KOPT-K1 (cell line): ENCODE results near the gene VPS13D.

Source experiments
- H3K27ac ChIP-seq: fragments of 200-600 bp; sonication (generic); 2 replicates; pipeline ENCODE4 v1.5.1; 2016; ENCODE audit warnings: antibody characterized with exemption, mild to moderate bottlenecking, low read depth, low read length; ENCODE audit not compliant: poor library complexity, severe bottlenecking
- H3K36me3 ChIP-seq: fragments of 200-600 bp; sonication (generic); 2 replicates; pipeline ENCODE4 v1.5.1; 2017; ENCODE audit warnings: antibody characterized with exemption, mild to moderate bottlenecking, low read length, moderate library complexity; ENCODE audit not compliant: insufficient read depth
- H3K9me3 ChIP-seq: fragments of 200-600 bp; sonication (generic); 2 replicates; pipeline ENCODE4 v1.5.1; 2017; ENCODE audit warnings: antibody characterized with exemption, low read length, mild to moderate bottlenecking; ENCODE audit not compliant: insufficient read depth, poor library complexity, severe bottlenecking

Gene VPS13D

GRCh38 chr1:12229835-12230548, at the start of gene VPS13D:
Gene VPS13D (plus strand): TSS chr1:12230030. CDS start chr1:12234267, 4,237 bp downstream.
- no peaks in the 10 kb centered on the region for H3K9me3 ChIP-seq
- H3K27ac ChIP-seq = peak within 1 kb of the TSS; percentile 72
- peaks cover 5% of the 10 kb centered on the region; the same call in 1 of the 2 replicates for H3K36me3 ChIP-seq

- Histone ChIP-seq H3K36me3 (no peaks in the 10 kb centered on the region), H3K9me3 (no peaks in the 10 kb centered on the region), H3K27ac (no peak overlapping the region)
Measured at GRCh38 chr1:12180315-12180714, 49.5 kb upstream of the VPS13D start.

GRCh38 chr1:12180903-12181302, 48.9 kb upstream of the VPS13D start:
- Histone ChIP-seq H3K27ac (no peak overlapping the region), H3K36me3 (no peaks in the 10 kb centered on the region), H3K9me3 (no peaks in the 10 kb centered on the region)

GRCh38 chr1:12181568-12181967, 48.3 kb upstream of the VPS13D start:
- H3K36me3 ChIP-seq = no peaks in the 10 kb centered on the region
- H3K27ac ChIP-seq = no peak overlapping the region

GRCh38 chr1:12182410-12182984, 47.3 kb upstream of the VPS13D start:
- Histone ChIP-seq H3K9me3 (no peaks in the 10 kb centered on the region), H3K36me3 (no peaks in the 10 kb centered on the region), H3K27ac (no peak overlapping the region)

More at GRCh38 chr1:12181568-12181967, 48.3 kb upstream of the VPS13D start:
- H3K9me3 ChIP-seq = no peaks in the 10 kb centered on the region

GRCh38 chr1:12183095-12183794, 46.6 kb upstream of the VPS13D start:
- Histone ChIP-seq H3K9me3 (no peaks in the 10 kb centered on the region), H3K36me3 (no peaks in the 10 kb centered on the region), H3K27ac (no peak overlapping the region)

- H3K27ac ChIP-seq = no peak overlapping the region
- H3K9me3 ChIP-seq = no peaks in the 10 kb centered on the region
- H3K36me3 ChIP-seq = no peaks in the 10 kb centered on the region
Measured at GRCh38 chr1:12184008-12184681, 45.7 kb upstream of the VPS13D start.

- H3K27ac ChIP-seq = no peak overlapping the region
- no peaks in the 10 kb centered on the region for H3K36me3 ChIP-seq
- H3K9me3 ChIP-seq = no peaks in the 10 kb centered on the region
Measured at GRCh38 chr1:12185036-12185917, 44.6 kb upstream of the VPS13D start.

- no peaks in the 10 kb centered on the region for H3K36me3 ChIP-seq
- no peaks in the 10 kb centered on the region for H3K9me3 ChIP-seq
- no peak overlapping the region for H3K27ac ChIP-seq
Measured at GRCh38 chr1:12185918-12186678, 43.7 kb upstream of the VPS13D start.

GRCh38 chr1:12186679-12186985, 43.2 kb upstream of the VPS13D start:
- no peaks in the 10 kb centered on the region for H3K9me3 ChIP-seq
- no peak overlapping the region for H3K27ac ChIP-seq
- no peaks in the 10 kb centered on the region for H3K36me3 ChIP-seq

- no peak overlapping the region for H3K27ac ChIP-seq
- H3K9me3 ChIP-seq = no peaks in the 10 kb centered on the region
- H3K36me3 ChIP-seq = no peaks in the 10 kb centered on the region
Measured at GRCh38 chr1:12188115-12188514, 41.7 kb upstream of the VPS13D start.

GRCh38 chr1:12188657-12189327, 41.0 kb upstream of the VPS13D start:
- Histone ChIP-seq H3K9me3 (no peaks in the 10 kb centered on the region), H3K27ac (no peak overlapping the region), H3K36me3 (no peaks in the 10 kb centered on the region)

- H3K27ac ChIP-seq = no peak overlapping the region
- H3K36me3 ChIP-seq = no peaks in the 10 kb centered on the region
- no peaks in the 10 kb centered on the region for H3K9me3 ChIP-seq
Measured at GRCh38 chr1:12189328-12189682, 40.5 kb upstream of the VPS13D start.
